ENCODE measurements around the gene GREM2. TPM values are rescaled to one million over a fixed set of nuclear protein-coding genes. Genes with fewer than 3 reads are reported as not detected.

The GREM2 gene
- total and polyA plus RNA-seq, 2 of the 4 experiments (the other 2 are of a cell fraction) = 3.0 to 14.2 TPM

DNA sequence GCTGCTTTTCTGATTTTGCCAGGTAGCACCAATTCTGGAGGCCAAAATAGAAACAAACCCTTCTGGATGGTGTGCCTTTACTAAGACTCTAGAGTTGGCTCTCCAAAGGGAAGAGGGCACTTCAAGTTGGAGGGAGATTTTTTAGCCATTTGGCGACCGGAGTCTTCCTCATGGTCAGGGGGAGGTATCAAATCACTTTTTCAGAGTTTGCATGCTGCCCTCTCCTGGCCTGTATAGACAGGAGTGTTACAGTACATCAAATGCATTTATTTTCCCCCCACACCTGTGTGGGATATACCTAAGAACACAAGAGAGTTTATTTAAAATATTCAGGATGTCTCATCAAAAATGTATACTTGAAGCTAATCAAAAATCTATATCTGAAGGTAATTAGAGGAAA, 3.2 kb downstream of the GREM2 start:
- Histone ChIP-seq H2BK15ac (ENCODE audit: low read depth, low read length) (no peak overlapping the region), H3K23ac (ENCODE audit: low read depth, low read length) (no peak overlapping the region), H3K4ac (ENCODE audit: low read depth, low read length) (no peak overlapping the region), H3K27ac (ENCODE audit: insufficient read depth, low read length) (no peak overlapping the region), H3K9me3 (ENCODE audit: control insufficient read depth, insufficient read depth, low read length) (no peaks in the 10 kb centered on the region), H3K4me2 (ENCODE audit: low read depth, low read length) (no peak overlapping the region), H2AK9ac (replicated peaks; ENCODE audit: low read depth, low read length, poor library complexity) (no peak overlapping the region), H2AK5ac (ENCODE audit: low read depth, low read length) (no peak overlapping the region), H4K5ac (ENCODE audit: low read depth, low read length) (no peak overlapping the region), H4K20me1 (ENCODE audit: insufficient read depth, low read length) (no peaks in the 10 kb centered on the region), H2BK120ac (ENCODE audit: low read depth, low read length) (no peak overlapping the region), H3K4me1 (ENCODE audit: control insufficient read depth, insufficient read depth, low read length) (peaks cover 9% of the 10 kb centered on the region), H2BK5ac (ENCODE audit: low read depth, low read length, poor library complexity, severe bottlenecking) (no peak overlapping the region), H3K79me1 (ENCODE audit: low read depth in 1 of 2, low read length in 2 of 2) (peaks cover 6 to 20% of the 10 kb centered on the region in 2 experiments; a peak in 3 of 4 replicates), H3K56ac (ENCODE audit: extremely low read depth, insufficient read depth, low read length) (no peak overlapping the region), H3K18ac (ENCODE audit: low read depth, low read length) (no peak overlapping the region), H3K14ac (replicated peaks; ENCODE audit: low read depth, low read length) (no peak overlapping the region), H2BK20ac (ENCODE audit: low read depth, low read length) (no peak overlapping the region), H3K9me1 (ENCODE audit: insufficient read depth, low read length) (peaks cover 3% of the 10 kb centered on the region; the same call in 1 of the 2 replicates), H2AFZ (replicated peaks; ENCODE audit: low read length, poor library complexity) (no peak overlapping the region), H3K27me3 (ENCODE audit: control insufficient read depth, insufficient read depth, low read length) (no peaks in the 10 kb centered on the region), H3K4me3 (ENCODE audit: insufficient read depth, low read depth, low read length) (no peak overlapping the region), H4K91ac (ENCODE audit: insufficient read depth, low read depth, low read length) (no peak overlapping the region), H4K8ac (ENCODE audit: low read depth in 2 of 2, low read length in 2 of 2) (no peak overlapping the region), H3K9ac (ENCODE audit: low read depth, low read length) (no peak overlapping the region), H3K36me3 (ENCODE audit: control insufficient read depth, insufficient read depth, low read length) (no peaks in the 10 kb centered on the region)
- intact Hi-C loops (cut with micrococcal nuclease) = no loop called here
- DNase-seq = no peak
- ChIA-PET CTCF (interaction anchor here (0.6 to 2.0 kb wide), 5 partner anchors 11 to 154 kb away, joined by 3 to 6 read pairs (median 4); no protein-coding TSS in a partner anchor), POLR2A (ENCODE audit: unreplicated experiment) (no interaction called here)
- TF ChIP-seq CHD1 (IDR thresholded peaks at IDR 0.05; ENCODE audit: low read depth, low read length) (no peak), SMC3 (IDR thresholded peaks at IDR 0.05; ENCODE audit: low read depth, low read length) (peak; percentile 21), MAFK (IDR thresholded peaks at IDR 0.05; ENCODE audit: low read depth, low read length) (no peak), BHLHE40 (IDR thresholded peaks at IDR 0.05; ENCODE audit: low read depth, low read length) (no peak), RAD21 (IDR thresholded peaks at IDR 0.05; ENCODE audit: low read length) (peak; percentile 36)
- TF ChIP-seq, protein P1, sequence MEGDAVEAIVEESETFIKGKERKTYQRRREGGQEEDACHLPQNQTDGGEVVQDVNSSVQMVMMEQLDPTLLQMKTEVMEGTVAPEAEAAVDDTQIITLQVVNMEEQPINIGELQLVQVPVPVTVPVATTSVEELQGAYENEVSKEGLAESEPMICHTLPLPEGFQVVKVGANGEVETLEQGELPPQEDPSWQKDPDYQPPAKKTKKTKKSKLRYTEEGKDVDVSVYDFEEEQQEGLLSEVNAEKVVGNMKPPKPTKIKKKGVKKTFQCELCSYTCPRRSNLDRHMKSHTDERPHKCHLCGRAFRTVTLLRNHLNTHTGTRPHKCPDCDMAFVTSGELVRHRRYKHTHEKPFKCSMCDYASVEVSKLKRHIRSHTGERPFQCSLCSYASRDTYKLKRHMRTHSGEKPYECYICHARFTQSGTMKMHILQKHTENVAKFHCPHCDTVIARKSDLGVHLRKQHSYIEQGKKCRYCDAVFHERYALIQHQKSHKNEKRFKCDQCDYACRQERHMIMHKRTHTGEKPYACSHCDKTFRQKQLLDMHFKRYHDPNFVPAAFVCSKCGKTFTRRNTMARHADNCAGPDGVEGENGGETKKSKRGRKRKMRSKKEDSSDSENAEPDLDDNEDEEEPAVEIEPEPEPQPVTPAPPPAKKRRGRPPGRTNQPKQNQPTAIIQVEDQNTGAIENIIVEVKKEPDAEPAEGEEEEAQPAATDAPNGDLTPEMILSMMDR (conservative IDR thresholded peaks at IDR 0.05; ENCODE audit: low read depth, low read length) = peak; percentile 40
- BruUV-seq (replicated peaks) = no TSS peak
- dilution Hi-C loops (cut with HindIII; ENCODE audit: low sequenced_read_pairs, unreplicated experiment) = no loop called here
- no CpG with 5 or more reads among the region's 2 CpGs for WGBS, 2 experiments (ENCODE audit: extremely low coverage in 2 of 2, insufficient read length in 1 of 2)
- in situ Hi-C loops (cut with MboI; ENCODE audit: low sequenced_read_pairs) = no loop called here
- no peak for ATAC-seq (ENCODE audit: low read depth)

Data from IMR-90 (cell line).